ENCODE measurements around the gene MON2.

The MON2 gene

GRCh38 chr12:62629971-62630739 is 163.5 kb downstream of the MON2 start:
- H3K4me3 Mint-ChIP-seq: no peak overlapping the region
- ATAC-seq: no peak
- H3K4me1 Mint-ChIP-seq: peaks cover 12% of the 10 kb centered on the region
- H3K27me3 Mint-ChIP-seq: peaks cover 54% of the 10 kb centered on the region
- DNase-seq: no peak
- H3K9me3 Mint-ChIP-seq: peaks cover 3% of the 10 kb centered on the region
- H3K36me3 Mint-ChIP-seq (ENCODE audit: low read depth): peaks cover 3% of the 10 kb centered on the region
- H3K27ac Mint-ChIP-seq: no peak overlapping the region

- Mint-ChIP-seq H3K36me3 (ENCODE audit: low read depth) (peaks cover 3% of the 10 kb centered on the region), H3K27ac (no peak overlapping the region), H3K4me1 (peaks cover 12% of the 10 kb centered on the region), H3K9me3 (peaks cover 3% of the 10 kb centered on the region), H3K27me3 (peaks cover 61% of the 10 kb centered on the region), H3K4me3 (peak overlapping the region; percentile 71)
- ATAC-seq (peak; percentile 45), DNase-seq (peak; percentile 21)
These were observed 165.1 kb downstream of the MON2 start for GRCh38 chr12:62631471-62632410.

- H3K4me1 Mint-ChIP-seq: peaks cover 12% of the 10 kb centered on the region
These were observed 165.8 kb downstream of the MON2 start for GRCh38 chr12:62632411-62632918.

GRCh38 chr12:62635649-62636048 is 169.0 kb downstream of the MON2 start:
- Mint-ChIP-seq H3K4me3 (no peak overlapping the region), H3K4me1 (peaks cover 17% of the 10 kb centered on the region), H3K36me3 (ENCODE audit: low read depth) (peaks cover 3% of the 10 kb centered on the region), H3K27ac (no peak overlapping the region), H3K27me3 (peaks cover 39% of the 10 kb centered on the region), H3K9me3 (no peaks in the 10 kb centered on the region)
- DNase-seq: no peak
- ATAC-seq: no peak

More at GRCh38 chr12:62632411-62632918, 165.8 kb downstream of the MON2 start:
- H3K4me3 Mint-ChIP-seq: peak overlapping the region; percentile 71
- DNase-seq (peak; percentile 12), ATAC-seq (peak; percentile 37)
- H3K9me3 Mint-ChIP-seq: peaks cover 3% of the 10 kb centered on the region
- H3K27me3 Mint-ChIP-seq: peaks cover 58% of the 10 kb centered on the region
- no peak overlapping the region for H3K27ac Mint-ChIP-seq
- peaks cover 3% of the 10 kb centered on the region for H3K36me3 Mint-ChIP-seq (ENCODE audit: low read depth)

GRCh38 chr12:62637679-62638078 is 171.1 kb downstream of the MON2 start:
- Mint-ChIP-seq H3K4me3 (no peak overlapping the region), H3K4me1 (peaks cover 30% of the 10 kb centered on the region), H3K9me3 (no peaks in the 10 kb centered on the region), H3K27me3 (peaks cover 29% of the 10 kb centered on the region), H3K27ac (no peak overlapping the region), H3K36me3 (ENCODE audit: low read depth) (peaks cover 3% of the 10 kb centered on the region)
- no peak for ATAC-seq
- DNase-seq: no peak

- Mint-ChIP-seq H3K4me3 (peak overlapping the region; percentile 65), H3K9me3 (no peaks in the 10 kb centered on the region), H3K36me3 (ENCODE audit: low read depth) (no peaks in the 10 kb centered on the region), H3K4me1 (peaks cover 29% of the 10 kb centered on the region), H3K27me3 (peaks cover 4% of the 10 kb centered on the region), H3K27ac (peak overlapping the region; percentile 83)
- DNase-seq: peak; percentile 33
- peak; percentile 98 for ATAC-seq
These were observed 174.4 kb downstream of the MON2 start for GRCh38 chr12:62640910-62641448.

GRCh38 chr12:62642486-62642885 is 175.9 kb downstream of the MON2 start:
- ATAC-seq (peak; percentile 53), DNase-seq (no peak)
- no peaks in the 10 kb centered on the region for H3K9me3 Mint-ChIP-seq
- peaks cover 31% of the 10 kb centered on the region for H3K4me1 Mint-ChIP-seq
- H3K4me3 Mint-ChIP-seq: no peak overlapping the region
- H3K36me3 Mint-ChIP-seq (ENCODE audit: low read depth): no peaks in the 10 kb centered on the region
- no peak overlapping the region for H3K27ac Mint-ChIP-seq
- no peaks in the 10 kb centered on the region for H3K27me3 Mint-ChIP-seq

GRCh38 chr12:62643486-62643885 is 176.9 kb downstream of the MON2 start:
- H3K4me3 Mint-ChIP-seq: no peak overlapping the region
- ATAC-seq: no peak
- no peaks in the 10 kb centered on the region for H3K9me3 Mint-ChIP-seq
- no peaks in the 10 kb centered on the region for H3K27me3 Mint-ChIP-seq
- no peak for DNase-seq
- no peaks in the 10 kb centered on the region for H3K36me3 Mint-ChIP-seq (ENCODE audit: low read depth)
- peaks cover 33% of the 10 kb centered on the region for H3K4me1 Mint-ChIP-seq
- no peak overlapping the region for H3K27ac Mint-ChIP-seq

- DNase-seq (no peak), ATAC-seq (no peak)
- H3K9me3 Mint-ChIP-seq: no peaks in the 10 kb centered on the region
- H3K4me1 Mint-ChIP-seq: peaks cover 19% of the 10 kb centered on the region
- H3K27me3 Mint-ChIP-seq: no peaks in the 10 kb centered on the region
- no peaks in the 10 kb centered on the region for H3K36me3 Mint-ChIP-seq (ENCODE audit: low read depth)
- no peak overlapping the region for H3K4me3 Mint-ChIP-seq
- H3K27ac Mint-ChIP-seq: no peak overlapping the region
These were observed 179.9 kb downstream of the MON2 start for GRCh38 chr12:62646566-62646965.

GRCh38 chr12:62647586-62647985 is 181.0 kb downstream of the MON2 start:
- Mint-ChIP-seq H3K27ac (no peak overlapping the region), H3K9me3 (no peaks in the 10 kb centered on the region), H3K4me3 (no peak overlapping the region), H3K4me1 (peaks cover 9% of the 10 kb centered on the region), H3K36me3 (ENCODE audit: low read depth) (no peaks in the 10 kb centered on the region), H3K27me3 (no peaks in the 10 kb centered on the region)
- DNase-seq (no peak), ATAC-seq (no peak)

GRCh38 chr12:62649412-62650138 is 182.9 kb downstream of the MON2 start:
- Mint-ChIP-seq H3K36me3 (ENCODE audit: low read depth) (no peaks in the 10 kb centered on the region), H3K9me3 (no peaks in the 10 kb centered on the region), H3K4me3 (no peak overlapping the region), H3K27ac (no peak overlapping the region), H3K27me3 (no peaks in the 10 kb centered on the region), H3K4me1 (peaks cover 4% of the 10 kb centered on the region)
- no peak for DNase-seq
- peak; percentile 54 for ATAC-seq

All from activated naive CD8-positive, alpha-beta T cell treated with anti-CD3 and anti-CD28 coated beads, Interleukin-2, amount 50 U/mL, for 24 hours (primary cell).